DND-41 (cell line): ENCODE measurements around the gene PLEK.

Experiments used
- CTCF ChIP-seq: IDR thresholded peaks from 2 replicates; pipeline ENCODE4 v1.5.1; 2012; ENCODE audit warnings: borderline replicate concordance, low read length, moderate library complexity, mild to moderate bottlenecking; ENCODE audit not compliant: poor library complexity, severe bottlenecking; ENCODE audit errors: extremely low read depth
- EZH2 ChIP-seq: IDR thresholded peaks from 3 replicates; pipeline ENCODE4 v1.6.1; 2012; ENCODE audit warnings: borderline replicate concordance, low read depth, mild to moderate bottlenecking, moderate library complexity, low read length, inconsistent platforms; ENCODE audit not compliant: severe bottlenecking

DNA sequence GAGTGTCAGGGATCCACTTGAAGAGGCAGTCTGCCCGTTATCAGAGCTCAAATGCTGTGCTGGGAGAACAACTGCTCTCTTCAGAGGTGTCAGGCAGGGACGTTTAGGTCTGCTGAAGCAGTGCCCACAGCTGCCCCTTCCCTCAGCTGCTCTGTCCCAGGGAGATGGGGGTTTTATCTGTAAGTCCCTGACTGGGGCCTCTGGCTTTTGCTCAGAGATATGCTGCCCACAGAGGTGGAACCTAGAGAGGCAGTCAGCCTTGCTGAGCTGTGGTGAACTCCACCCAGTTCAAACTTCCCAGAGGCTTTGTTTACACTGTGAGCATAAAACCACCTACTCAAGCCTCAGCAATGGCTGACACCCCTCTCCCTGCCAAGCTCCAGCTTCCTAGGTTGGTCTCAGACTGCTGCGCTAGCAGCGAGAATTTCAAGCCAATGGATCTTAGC lies 38.1 kb downstream of the PLEK start:
- TF ChIP-seq CTCF = no peak
- no peak for TF ChIP-seq EZH2
